ENCODE measurements around the gene LSMEM2.

DNA sequence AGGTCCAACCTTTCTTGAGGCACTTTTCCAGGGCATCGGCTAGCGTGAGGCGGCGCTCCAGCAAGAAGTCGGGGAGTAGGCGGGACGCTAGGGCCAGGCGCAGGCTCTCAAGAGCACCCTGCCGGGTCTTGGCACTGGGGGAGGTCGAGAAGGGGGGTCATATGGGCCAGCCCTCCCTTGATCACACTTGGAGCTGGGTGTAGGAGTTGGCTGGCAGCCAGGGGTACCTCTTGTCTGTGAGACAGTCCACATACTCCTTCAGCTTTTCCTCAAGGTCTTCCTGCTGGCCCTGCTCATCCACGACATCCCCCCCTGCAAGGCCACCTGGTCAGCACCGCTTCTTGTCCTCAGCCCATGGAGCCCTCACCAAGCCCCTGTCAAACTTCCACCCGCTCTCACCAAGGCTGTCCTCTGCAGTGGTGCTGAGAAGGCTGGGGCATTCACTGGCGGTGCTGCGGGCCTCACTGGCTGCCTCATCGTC lies 11.3 kb downstream of the LSMEM2 start:
- TF ChIP-seq POLR2AphosphoS5 (IDR thresholded peaks at IDR 0.05; ENCODE audit: low read depth, low read length) (no peak), POLR2A (IDR thresholded peaks at IDR 0.05; ENCODE audit: low read depth, low read length) (no peak), TAF1 (IDR thresholded peaks at IDR 0.05; ENCODE audit: low read depth, low read length) (no peak), POU2F2 (IDR thresholded peaks at IDR 0.05; ENCODE audit: low read depth, low read length) (no peak)

All from GM12891 (cell line).